Skeletal muscle tissue (tissue), 4 donors: Measurements from ENCODE around the gene PAK5. TPM values are rescaled to one million over a fixed set of nuclear protein-coding genes. Genes with fewer than 3 reads are reported as not detected.

ENCODE experiments used
- H3K27ac ChIP-seq: one replicate; pipeline ENCODE4 v1.7.0; 2013; ENCODE audit warnings: mild to moderate bottlenecking, low read depth, low read length, inconsistent platforms
- H3K27me3 ChIP-seq, 3 donors: one replicate each; pipeline ENCODE4 v1.7.0; 2013; ENCODE audit warnings: low read length in 3 of 3; ENCODE audit not compliant: control insufficient read depth in 3 of 3, insufficient read depth in 3 of 3
- H3K36me3 ChIP-seq, 3 donors: one replicate each; pipeline ENCODE4 v1.7.0; 2013; ENCODE audit warnings: low read length in 3 of 3; ENCODE audit not compliant: control insufficient read depth in 3 of 3, insufficient read depth in 3 of 3
- H3K4me1 ChIP-seq, 3 donors: one replicate each; pipeline ENCODE4 v1.7.0; 2013; ENCODE audit warnings: low read length in 3 of 3, mild to moderate bottlenecking in 3 of 3; ENCODE audit not compliant: control insufficient read depth in 3 of 3, insufficient read depth in 3 of 3
- H3K4me3 ChIP-seq, 3 donors: one replicate each; pipeline ENCODE4 v1.7.0; 2013; ENCODE audit warnings: low read length in 3 of 3
- H3K9ac ChIP-seq, 3 donors: one replicate each; pipeline ENCODE4 v1.7.0; 2013; ENCODE audit warnings: low read length in 3 of 3, mild to moderate bottlenecking in 3 of 3, moderate library complexity in 2 of 3, low read depth in 1 of 3
- H3K9me3 ChIP-seq, 3 donors: one replicate each; pipeline ENCODE4 v1.7.0; 2013; ENCODE audit warnings: low read length in 3 of 3; ENCODE audit not compliant: control insufficient read depth in 3 of 3
- total RNA-seq: library from RNA; depleted of rRNA; stranded (reverse); fragments of >200 nt; gene quantifications from one replicate; pipeline ENCODE4 v1.2.3, GENCODE V29; 2014
- donor health status: Osteomylitis.

Gene PAK5
- total RNA-seq, 1 donor from 2014 or later = under 0.01 TPM

DNA sequence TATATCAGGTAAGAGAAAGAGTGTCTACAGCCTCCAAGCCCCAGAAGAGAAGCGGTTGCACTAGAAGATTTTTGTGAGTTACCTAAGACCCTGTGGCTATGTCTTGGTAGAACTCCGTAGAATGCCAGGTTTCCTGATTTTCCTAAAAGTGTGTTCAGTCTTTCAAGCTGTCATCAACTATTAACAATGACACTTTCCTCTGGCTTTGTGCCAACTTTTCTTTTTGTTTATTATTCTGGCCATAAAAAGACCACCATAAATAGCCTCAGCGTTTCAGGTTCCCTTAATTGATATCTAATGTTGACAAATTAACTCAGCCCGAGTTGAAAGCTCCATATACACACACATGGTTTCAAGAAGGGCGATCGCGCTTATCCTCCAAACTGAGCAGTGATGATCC, 1.2 kb downstream of the PAK5 start:
- no peak overlapping the region for H3K9ac ChIP-seq
- no peaks in the 10 kb centered on the region for H3K9me3 ChIP-seq
- no peak overlapping the region for H3K27ac ChIP-seq
- no peak overlapping the region for H3K4me3 ChIP-seq
- no peaks in the 10 kb centered on the region for H3K36me3 ChIP-seq
- no peaks in the 10 kb centered on the region for H3K4me1 ChIP-seq
- H3K27me3 ChIP-seq = peaks cover 9 to 22% (median 14%) of the 10 kb centered on the region in 3 donors

DNA sequence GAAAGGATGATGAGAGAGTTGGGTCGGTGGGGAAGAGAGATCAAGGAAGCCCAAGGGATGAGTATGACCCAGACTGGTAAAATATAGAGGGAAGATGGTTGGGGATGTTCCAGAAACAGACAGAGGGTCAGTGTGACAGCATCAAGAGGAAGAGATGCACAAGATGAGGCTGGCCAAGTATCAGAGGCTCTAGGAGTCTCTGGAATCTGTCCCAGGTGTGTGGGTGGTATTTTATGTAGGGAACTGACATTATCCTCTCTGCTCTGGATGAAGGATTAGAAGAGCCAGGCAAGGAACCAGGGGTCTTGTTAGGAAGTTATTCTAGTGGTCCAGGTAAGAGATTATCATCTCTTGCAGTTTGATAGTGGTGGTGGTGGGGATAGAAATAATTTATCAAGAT, 3.6 kb downstream of the PAK5 start:
- no peak overlapping the region for H3K4me3 ChIP-seq
- H3K36me3 ChIP-seq = no peaks in the 10 kb centered on the region
- no peak overlapping the region for H3K9ac ChIP-seq
- peaks cover 9 to 18% (median 14%) of the 10 kb centered on the region in 3 donors for H3K27me3 ChIP-seq
- no peak overlapping the region for H3K27ac ChIP-seq
- H3K4me1 ChIP-seq = no peaks in the 10 kb centered on the region
- H3K9me3 ChIP-seq = no peaks in the 10 kb centered on the region

DNA sequence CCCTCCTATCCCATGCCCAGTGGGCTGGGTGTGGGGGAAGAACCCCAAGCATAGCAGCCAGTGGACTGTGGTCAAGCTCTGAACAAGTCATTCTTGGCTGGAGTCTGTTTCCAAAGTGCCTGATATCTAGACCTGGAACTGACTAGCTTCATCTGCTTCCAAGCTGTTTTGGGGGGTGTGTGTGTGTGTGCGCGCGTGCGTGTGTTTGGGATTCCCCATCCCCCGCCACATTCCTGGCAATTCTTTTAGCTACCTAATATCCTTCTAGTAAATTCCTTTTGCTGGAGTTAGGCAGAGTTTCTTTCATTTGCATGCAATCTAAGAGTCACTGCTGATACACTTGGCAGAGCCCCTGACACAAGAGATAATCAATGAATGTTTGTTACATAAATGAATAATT, 7.8 kb downstream of the PAK5 start:
- H3K4me3 ChIP-seq = no peak overlapping the region
- H3K27ac ChIP-seq = no peak overlapping the region
- no peaks in the 10 kb centered on the region for H3K4me1 ChIP-seq
- H3K9ac ChIP-seq = no peak overlapping the region
- no peaks in the 10 kb centered on the region for H3K9me3 ChIP-seq
- H3K27me3 ChIP-seq = no peaks in the 10 kb centered on the region
- no peaks in the 10 kb centered on the region for H3K36me3 ChIP-seq

DNA sequence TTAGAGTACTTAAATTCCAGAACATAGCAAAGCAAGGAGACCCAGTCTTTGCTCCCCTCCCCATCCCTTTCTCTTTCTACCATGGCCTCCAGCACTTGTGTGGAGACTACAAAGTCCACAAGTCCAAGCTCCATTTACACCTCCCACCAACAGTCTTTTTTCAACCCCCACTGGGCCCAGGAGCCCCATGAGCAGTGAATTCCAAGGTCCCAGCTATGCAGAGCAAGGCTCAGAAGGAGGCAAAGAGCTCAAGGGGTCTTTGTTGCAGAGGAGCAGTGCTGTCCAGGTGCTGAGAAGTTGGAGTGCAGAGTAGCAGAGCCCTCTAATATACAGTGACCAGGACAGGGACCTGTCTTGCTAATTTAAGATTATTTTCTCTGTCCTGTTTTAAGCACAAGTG, 9.0 kb downstream of the PAK5 start:
- no peak overlapping the region for H3K27ac ChIP-seq
- H3K27me3 ChIP-seq = no peaks in the 10 kb centered on the region
- H3K4me1 ChIP-seq = no peaks in the 10 kb centered on the region
- H3K9ac ChIP-seq = no peak overlapping the region
- H3K9me3 ChIP-seq = no peaks in the 10 kb centered on the region
- no peak overlapping the region for H3K4me3 ChIP-seq
- H3K36me3 ChIP-seq = no peaks in the 10 kb centered on the region

DNA sequence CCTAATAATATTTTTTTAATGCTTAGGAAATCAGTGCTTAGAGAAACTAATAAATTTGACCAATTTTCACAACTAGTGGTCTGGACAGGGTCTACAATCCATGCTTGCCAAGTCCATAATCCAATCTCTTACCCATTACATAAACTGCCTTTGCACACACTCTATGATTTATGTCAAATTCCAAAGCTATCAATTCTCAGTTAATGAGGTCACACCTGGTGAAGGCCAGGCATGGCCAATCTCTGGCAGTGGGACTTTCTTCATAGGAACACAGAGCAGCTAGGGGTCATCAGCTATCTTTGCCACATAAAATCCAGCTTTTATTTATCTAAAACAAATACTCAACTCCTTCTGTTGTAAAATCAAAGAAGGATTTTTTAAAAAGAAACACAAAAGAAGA, 21.2 kb downstream of the PAK5 start:
- Histone ChIP-seq H3K36me3 (no peaks in the 10 kb centered on the region), H3K4me1 (no peaks in the 10 kb centered on the region), H3K4me3 (no peak overlapping the region), H3K9me3 (no peaks in the 10 kb centered on the region), H3K9ac (no peak overlapping the region), H3K27me3 (no peaks in the 10 kb centered on the region), H3K27ac (no peak overlapping the region)

DNA sequence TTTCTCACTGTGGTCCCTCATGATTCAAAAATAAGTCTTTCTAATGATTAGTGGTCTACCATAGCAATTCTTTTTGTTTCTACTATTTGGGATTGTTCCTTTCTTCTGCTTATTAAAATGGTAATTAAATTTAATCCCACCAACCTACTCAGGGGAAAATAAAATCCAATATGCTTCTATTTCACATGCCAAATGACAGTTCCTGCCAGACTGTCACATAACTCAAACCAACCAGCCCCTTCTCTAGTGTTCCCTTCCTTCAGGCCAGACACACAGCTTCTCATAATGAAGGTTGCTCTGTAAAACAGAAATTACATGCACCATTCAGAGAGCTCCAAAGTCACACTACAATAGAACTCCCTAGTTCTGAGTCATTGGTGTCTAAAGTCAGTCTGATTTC, 23.2 kb downstream of the PAK5 start:
- no peaks in the 10 kb centered on the region for H3K36me3 ChIP-seq
- H3K27ac ChIP-seq = no peak overlapping the region
- H3K4me1 ChIP-seq = no peaks in the 10 kb centered on the region
- no peak overlapping the region for H3K9ac ChIP-seq
- no peaks in the 10 kb centered on the region for H3K27me3 ChIP-seq
- no peak overlapping the region for H3K4me3 ChIP-seq
- H3K9me3 ChIP-seq = no peaks in the 10 kb centered on the region

DNA sequence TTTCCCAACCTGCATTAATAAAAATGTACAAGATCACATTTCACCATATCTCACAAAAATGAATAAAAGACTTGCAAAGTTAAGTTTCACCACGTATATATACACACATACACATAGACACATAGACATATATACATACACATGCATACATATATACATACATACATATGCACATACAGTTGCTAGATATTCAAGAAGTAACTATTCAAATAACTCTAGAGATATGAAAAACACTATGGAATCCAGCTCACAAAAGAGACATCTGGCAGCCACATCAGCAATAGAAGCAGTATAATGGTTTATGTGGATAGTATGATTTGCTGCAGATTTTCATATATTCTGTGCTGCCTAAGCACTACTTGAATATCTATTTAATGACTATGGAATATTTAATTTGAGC, 28.1 kb downstream of the PAK5 start:
- H3K27ac ChIP-seq = no peak overlapping the region
- no peak overlapping the region for H3K9ac ChIP-seq
- no peak overlapping the region for H3K4me3 ChIP-seq
- H3K9me3 ChIP-seq = no peaks in the 10 kb centered on the region
- H3K36me3 ChIP-seq = no peaks in the 10 kb centered on the region
- H3K27me3 ChIP-seq = no peaks in the 10 kb centered on the region
- no peaks in the 10 kb centered on the region for H3K4me1 ChIP-seq

DNA sequence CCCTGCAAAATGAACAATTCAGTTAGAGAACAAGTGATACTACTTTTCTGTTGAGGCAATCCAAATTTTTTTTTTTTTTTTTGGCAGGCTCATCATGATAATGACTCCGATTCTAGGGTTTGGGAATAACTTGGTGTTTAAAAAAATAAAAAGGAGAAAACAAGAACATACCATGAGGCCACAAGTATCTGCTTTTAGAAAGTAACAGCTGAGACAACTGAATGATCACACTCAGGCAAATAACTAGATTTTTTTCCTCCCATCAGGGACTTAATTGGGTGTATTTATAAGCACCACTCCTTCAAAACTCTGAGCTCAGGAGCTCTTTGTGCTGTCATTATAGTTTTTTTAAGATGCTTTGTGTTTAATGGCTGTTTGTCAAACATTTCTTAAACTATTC, 29.6 kb downstream of the PAK5 start:
- Histone ChIP-seq H3K9ac (no peak overlapping the region), H3K36me3 (no peaks in the 10 kb centered on the region), H3K27me3 (no peaks in the 10 kb centered on the region), H3K27ac (no peak overlapping the region), H3K4me1 (no peaks in the 10 kb centered on the region), H3K9me3 (no peaks in the 10 kb centered on the region), H3K4me3 (no peak overlapping the region)

DNA sequence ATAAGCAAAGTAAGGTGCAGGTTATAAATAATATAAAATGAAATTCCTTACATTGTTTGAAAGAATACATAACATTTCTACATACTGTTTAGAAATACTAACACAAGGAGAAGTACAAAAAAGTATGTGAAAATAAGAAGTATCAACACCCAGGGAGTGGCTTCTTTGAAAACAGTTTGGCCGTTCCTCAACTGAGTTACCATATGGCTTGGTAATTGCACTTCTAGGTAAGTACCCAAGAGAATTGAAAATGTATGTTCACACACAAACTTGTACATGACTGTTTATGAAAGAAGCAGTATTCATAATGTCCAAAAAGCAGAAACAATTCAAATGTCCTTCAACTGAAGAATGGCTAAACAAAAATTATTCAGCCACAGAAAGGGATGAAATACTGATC, 30.7 kb downstream of the PAK5 start:
- Histone ChIP-seq H3K27ac (no peak overlapping the region), H3K4me1 (no peaks in the 10 kb centered on the region), H3K27me3 (no peaks in the 10 kb centered on the region), H3K36me3 (no peaks in the 10 kb centered on the region), H3K9me3 (no peaks in the 10 kb centered on the region), H3K4me3 (no peak overlapping the region), H3K9ac (no peak overlapping the region)

DNA sequence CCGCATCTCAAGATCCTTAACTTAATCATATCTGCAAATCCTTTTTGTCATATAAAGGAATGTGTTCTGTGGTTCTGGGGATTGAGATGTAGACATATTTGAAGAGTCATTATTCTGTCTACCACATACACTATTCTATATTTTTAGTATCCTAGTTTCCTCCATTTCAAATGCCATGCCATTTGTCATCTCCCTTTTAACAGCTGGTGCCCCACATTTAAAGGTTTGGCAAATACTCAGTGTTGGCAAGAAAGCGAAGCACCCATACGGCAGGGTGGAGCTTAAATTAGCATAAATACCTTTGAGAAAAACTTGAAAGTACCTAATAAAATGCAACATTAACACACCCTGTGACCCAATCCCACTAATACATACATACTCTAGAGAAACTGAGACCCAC, 31.7 kb downstream of the PAK5 start:
- Histone ChIP-seq H3K27ac (no peak overlapping the region), H3K4me3 (no peak overlapping the region), H3K36me3 (no peaks in the 10 kb centered on the region), H3K9me3 (no peaks in the 10 kb centered on the region), H3K27me3 (no peaks in the 10 kb centered on the region), H3K9ac (no peak overlapping the region), H3K4me1 (no peaks in the 10 kb centered on the region)

DNA sequence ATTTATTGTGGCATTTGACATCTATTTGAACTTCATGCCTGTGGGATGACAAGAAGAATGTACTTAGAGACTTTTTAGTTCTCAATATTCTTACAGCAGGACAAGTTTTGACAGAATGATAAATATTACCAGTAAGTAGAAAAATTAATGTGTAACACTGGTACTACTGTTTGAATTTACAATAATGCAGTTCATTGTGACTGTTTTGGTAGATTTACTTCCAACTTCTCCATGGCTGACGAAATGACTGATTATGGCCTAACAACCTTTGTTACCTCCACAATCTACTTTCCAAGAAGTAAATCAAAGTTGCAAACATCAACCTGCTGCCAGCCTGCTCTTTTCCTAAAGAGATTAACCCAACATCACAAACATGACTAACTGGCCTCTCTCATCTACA, 38.5 kb downstream of the PAK5 start:
- no peak overlapping the region for H3K27ac ChIP-seq
- H3K9me3 ChIP-seq = no peaks in the 10 kb centered on the region
- no peak overlapping the region for H3K9ac ChIP-seq
- no peaks in the 10 kb centered on the region for H3K36me3 ChIP-seq
- H3K4me3 ChIP-seq = no peak overlapping the region
- H3K4me1 ChIP-seq = no peaks in the 10 kb centered on the region
- H3K27me3 ChIP-seq = no peaks in the 10 kb centered on the region
